Hepatocyte (in vitro differentiated cells): ENCODE data around the gene RBFOX2. TPM values are rescaled to one million over a fixed set of nuclear protein-coding genes. Genes with fewer than 3 reads are reported as not detected.

Experiments
- DNase-seq: peaks from one replicate; pipeline ENCODE4 v3.0.0-alpha.2; 2016; ENCODE audit warnings: low spot score
- H2AFZ ChIP-seq: fragments of 200-600 bp; sonication (generic); 2 replicates; pipeline ENCODE4 v1.6.0; 2016; ENCODE audit warnings: antibody characterized with exemption, mild to moderate bottlenecking
- H3K27ac ChIP-seq: fragments of 200-600 bp; sonication (generic); 2 replicates; pipeline ENCODE4 v1.5.1; 2016; ENCODE audit warnings: mild to moderate bottlenecking
- H3K27me3 ChIP-seq: fragments of 200-600 bp; sonication (generic); 2 replicates; pipeline ENCODE4 v1.6.1; 2016
- H3K36me3 ChIP-seq: fragments of 200-600 bp; sonication (generic); replicated peaks from 2 replicates; pipeline ENCODE4 v1.5.1; 2016; ENCODE audit warnings: low read depth; ENCODE audit not compliant: insufficient read depth
- H3K4me1 ChIP-seq: fragments of 200-600 bp; sonication (generic); 2 replicates; pipeline ENCODE4 v1.5.1; 2016; ENCODE audit warnings: mild to moderate bottlenecking, moderate library complexity; ENCODE audit not compliant: insufficient read depth
- H3K4me2 ChIP-seq: fragments of 200-600 bp; sonication (generic); 2 replicates; pipeline ENCODE4 v1.6.0; 2016
- H3K4me3 ChIP-seq: fragments of 200-600 bp; sonication (generic); 2 replicates; pipeline ENCODE4 v1.5.1; 2016; ENCODE audit warnings: mild to moderate bottlenecking
- H3K79me2 ChIP-seq: fragments of 200-600 bp; sonication (generic); 2 replicates; pipeline ENCODE4 v1.6.0; 2017; ENCODE audit warnings: mild to moderate bottlenecking
- H3K9me2 ChIP-seq: fragments of 200-600 bp; sonication (generic); replicated peaks from 2 replicates; pipeline ENCODE4 v1.6.0; 2017; ENCODE audit warnings: mild to moderate bottlenecking; ENCODE audit not compliant: insufficient read depth
- H3K9me3 ChIP-seq: fragments of 200-600 bp; sonication (generic); 2 replicates; pipeline ENCODE4 v1.5.1; 2016; ENCODE audit warnings: low read depth, mild to moderate bottlenecking
- H4K20me1 ChIP-seq: fragments of 200-600 bp; sonication (generic); 2 replicates; pipeline ENCODE4 v1.6.0; 2016; ENCODE audit warnings: mild to moderate bottlenecking; ENCODE audit not compliant: insufficient read depth, poor library complexity, severe bottlenecking
- EZH2 ChIP-seq: fragments of 200-600 bp; sonication (generic); IDR thresholded peaks from 2 replicates; pipeline ENCODE4 v1.6.1; 2016; ENCODE audit warnings: antibody characterized with exemption, mild to moderate bottlenecking, borderline replicate concordance
- EZH2phosphoT487 ChIP-seq: fragments of 200-600 bp; sonication (generic); IDR thresholded peaks from one replicate; pipeline ENCODE4 v1.6.1; 2018; ENCODE audit warnings: antibody characterized with exemption, mild to moderate bottlenecking, low read depth, moderate library complexity; ENCODE audit not compliant: unreplicated experiment, severe bottlenecking
- WGBS: methylation state at CpG from one replicate; pipeline ENCODE4 v1.1.6; 2016; ENCODE audit warnings: low lambda C conversion rate; ENCODE audit errors: missing lambda C conversion rate; 5-methylcytosine and 5-hydroxymethylcytosine counted together
- polyA plus RNA-seq: library from polyadenylated mRNA; unstranded; fragments of >200 nt; fragmentation: Nextera tagmentation; extraction: Ambion mirVana; gene quantifications from 2 replicates; pipeline ENCODE4 v1.2.1, GENCODE V29; 2016
- total RNA-seq: library from RNA; depleted of rRNA; stranded (reverse); fragments of >200 nt; gene quantifications from 2 replicates; pipeline ENCODE4 v1.2.3, GENCODE V29; 2014
- TF ChIP-seq, protein P1 (sequence below): fragments of 200-600 bp; sonication (generic); IDR thresholded peaks from 2 replicates; pipeline ENCODE4 v1.5.1; 2016; ENCODE audit warnings: antibody characterized with exemption, mild to moderate bottlenecking; ENCODE audit not compliant: poor library complexity

Gene RBFOX2
- total and polyA plus RNA-seq, 2 experiments from 2014 or later, result 76.7 to 133 TPM

GRCh38 chr22:35758394-35758793 lies 270.2 kb downstream of the RBFOX2 start:
- H4K20me1 ChIP-seq, result no peaks in the 10 kb centered on the region
- H3K27ac ChIP-seq, result no peak overlapping the region
- no peak overlapping the region for H3K4me2 ChIP-seq
- DNase-seq, result no peak
- H3K4me3 ChIP-seq, result no peak overlapping the region
- no peaks in the 10 kb centered on the region for H3K36me3 ChIP-seq
- H3K27me3 ChIP-seq, result no peaks in the 10 kb centered on the region
- H3K79me2 ChIP-seq, result peaks cover 9% of the 10 kb centered on the region
- no peak overlapping the region for H2AFZ ChIP-seq
- no peaks in the 10 kb centered on the region for H3K9me2 ChIP-seq
- H3K4me1 ChIP-seq, result no peaks in the 10 kb centered on the region
- no peaks in the 10 kb centered on the region for H3K9me3 ChIP-seq
- WGBS, result 92% methylated on average over 1 of the region's 1 CpG
- TF ChIP-seq EZH2phosphoT487, result no peak
- TF ChIP-seq, protein P1, sequence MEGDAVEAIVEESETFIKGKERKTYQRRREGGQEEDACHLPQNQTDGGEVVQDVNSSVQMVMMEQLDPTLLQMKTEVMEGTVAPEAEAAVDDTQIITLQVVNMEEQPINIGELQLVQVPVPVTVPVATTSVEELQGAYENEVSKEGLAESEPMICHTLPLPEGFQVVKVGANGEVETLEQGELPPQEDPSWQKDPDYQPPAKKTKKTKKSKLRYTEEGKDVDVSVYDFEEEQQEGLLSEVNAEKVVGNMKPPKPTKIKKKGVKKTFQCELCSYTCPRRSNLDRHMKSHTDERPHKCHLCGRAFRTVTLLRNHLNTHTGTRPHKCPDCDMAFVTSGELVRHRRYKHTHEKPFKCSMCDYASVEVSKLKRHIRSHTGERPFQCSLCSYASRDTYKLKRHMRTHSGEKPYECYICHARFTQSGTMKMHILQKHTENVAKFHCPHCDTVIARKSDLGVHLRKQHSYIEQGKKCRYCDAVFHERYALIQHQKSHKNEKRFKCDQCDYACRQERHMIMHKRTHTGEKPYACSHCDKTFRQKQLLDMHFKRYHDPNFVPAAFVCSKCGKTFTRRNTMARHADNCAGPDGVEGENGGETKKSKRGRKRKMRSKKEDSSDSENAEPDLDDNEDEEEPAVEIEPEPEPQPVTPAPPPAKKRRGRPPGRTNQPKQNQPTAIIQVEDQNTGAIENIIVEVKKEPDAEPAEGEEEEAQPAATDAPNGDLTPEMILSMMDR, result no peak
- no peak for TF ChIP-seq EZH2

DNA sequence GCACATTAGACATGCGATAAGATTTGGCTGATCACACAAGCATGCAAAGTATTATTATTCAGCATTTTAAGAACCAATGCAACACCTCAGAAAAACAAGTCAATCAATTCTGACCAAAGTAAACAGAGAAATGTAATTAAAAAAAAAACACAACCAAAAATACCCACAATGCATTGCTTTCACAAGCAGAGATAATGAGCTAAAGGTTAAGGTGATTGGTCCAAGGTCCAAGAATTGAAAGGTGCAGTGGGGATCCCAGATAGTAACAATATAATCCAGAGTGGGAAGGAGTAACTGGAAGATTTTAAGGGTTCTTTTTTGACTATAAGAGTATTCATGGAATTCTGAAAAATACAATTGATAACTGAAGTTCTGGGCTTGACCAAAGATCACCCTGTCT lies 271.9 kb downstream of the RBFOX2 start:
- Histone ChIP-seq H3K36me3 (no peaks in the 10 kb centered on the region), H3K27ac (no peak overlapping the region), H3K4me2 (no peak overlapping the region), H2AFZ (no peak overlapping the region), H3K79me2 (peaks cover 5% of the 10 kb centered on the region), H3K27me3 (no peaks in the 10 kb centered on the region), H4K20me1 (no peaks in the 10 kb centered on the region), H3K4me3 (no peak overlapping the region), H3K9me3 (no peaks in the 10 kb centered on the region), H3K4me1 (no peaks in the 10 kb centered on the region), H3K9me2 (no peaks in the 10 kb centered on the region)
- DNase-seq, result no peak
- TF ChIP-seq, protein P1, result no peak
- TF ChIP-seq EZH2 (no peak), EZH2phosphoT487 (no peak)
- 96% methylated on average over 1 of the region's 1 CpG for WGBS

DNA sequence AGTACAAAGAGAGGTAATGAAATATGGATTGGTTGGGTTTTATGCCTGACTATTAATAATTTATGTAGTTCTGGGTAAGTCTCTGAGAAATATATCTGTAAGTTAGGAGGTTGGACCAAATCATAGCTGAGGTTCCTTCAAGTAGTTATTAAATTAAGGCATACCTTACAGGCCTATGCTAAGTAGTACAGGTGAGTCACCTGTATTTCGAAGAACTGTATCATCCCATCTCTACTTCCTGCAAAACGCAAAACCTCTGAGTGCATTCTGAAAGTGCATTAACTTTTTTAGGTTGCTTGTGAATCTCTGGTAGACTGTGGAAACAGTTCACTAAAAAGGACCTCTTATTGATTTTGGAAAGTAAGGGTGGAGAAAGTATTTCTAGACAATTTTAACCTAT lies 273.9 kb downstream of the RBFOX2 start:
- WGBS, result 90% methylated on average over 2 of the region's 2 CpGs
- peaks cover 6% of the 10 kb centered on the region for H3K79me2 ChIP-seq
- no peaks in the 10 kb centered on the region for H3K27me3 ChIP-seq
- TF ChIP-seq EZH2 (no peak), EZH2phosphoT487 (no peak)
- TF ChIP-seq, protein P1, result no peak
- H3K4me3 ChIP-seq, result no peak overlapping the region
- no peaks in the 10 kb centered on the region for H3K9me3 ChIP-seq
- no peak overlapping the region for H3K4me2 ChIP-seq
- H3K9me2 ChIP-seq, result no peaks in the 10 kb centered on the region
- H2AFZ ChIP-seq, result no peak overlapping the region
- no peak overlapping the region for H3K27ac ChIP-seq
- no peaks in the 10 kb centered on the region for H4K20me1 ChIP-seq
- H3K4me1 ChIP-seq, result no peaks in the 10 kb centered on the region
- no peaks in the 10 kb centered on the region for H3K36me3 ChIP-seq
- no peak for DNase-seq

- H3K36me3 ChIP-seq, result no peaks in the 10 kb centered on the region
Observed at GRCh38 chr22:35752863-35753189, 275.8 kb downstream of the RBFOX2 start.

More at GRCh38 chr22:35752863-35753189, 275.8 kb downstream of the RBFOX2 start:
- no peaks in the 10 kb centered on the region for H3K9me2 ChIP-seq
- no peak overlapping the region for H3K4me2 ChIP-seq
- H4K20me1 ChIP-seq, result no peaks in the 10 kb centered on the region
- WGBS, result 84% methylated on average over 3 of the region's 3 CpGs
- TF ChIP-seq, protein P1, result no peak
- TF ChIP-seq EZH2phosphoT487 (no peak), EZH2 (no peak)
- H2AFZ ChIP-seq, result no peak overlapping the region
- no peak for DNase-seq
- peaks cover 6% of the 10 kb centered on the region for H3K79me2 ChIP-seq
- H3K4me1 ChIP-seq, result no peaks in the 10 kb centered on the region
- H3K9me3 ChIP-seq, result no peaks in the 10 kb centered on the region
- no peak overlapping the region for H3K27ac ChIP-seq
- no peak overlapping the region for H3K4me3 ChIP-seq
- no peaks in the 10 kb centered on the region for H3K27me3 ChIP-seq
